Spleen (tissue), 11 donors: Measurements from ENCODE around the gene HS2ST1. TPM values are rescaled to one million over a fixed set of nuclear protein-coding genes. Genes with fewer than 3 reads are reported as not detected.

Experiments
- DNase-seq: peaks from one replicate; pipeline ENCODE4 v3.0.0-alpha.2; 2020
- H3K27ac ChIP-seq, 8 donors: fragments of 200-600 bp; sonication (generic) in 7 of 8; 1 replicate in 4 of 8; 2 replicates in 4 of 8; pipeline versions ENCODE4 v1.5.0 to v1.8.0; 2016 to 2021; ENCODE audit warnings: inconsistent platforms in 4 of 8, mild to moderate bottlenecking in 4 of 8, moderate library complexity in 1 of 8
- H3K27me3 ChIP-seq, 7 donors: fragments of 200-600 bp; sonication (generic) in 6 of 7; replicated peaks in 1 of 7; 1 replicate in 4 of 7; 2 replicates in 3 of 7; pipeline versions ENCODE4 v1.5.0 to v1.8.0; 2016 to 2021; ENCODE audit warnings: inconsistent platforms in 3 of 7, mild to moderate bottlenecking in 1 of 7
- H3K36me3 ChIP-seq, 6 donors: fragments of 200-600 bp; sonication (generic) in 5 of 6; 1 replicate in 4 of 6; 2 replicates in 2 of 6; pipeline versions ENCODE4 v1.5.0 to v1.8.0; 2016 to 2021; ENCODE audit warnings: inconsistent platforms in 2 of 6
- H3K4me1 ChIP-seq, 6 donors: fragments of 200-600 bp; sonication (generic) in 5 of 6; 1 replicate in 3 of 6; 2 replicates in 3 of 6; pipeline versions ENCODE4 v1.5.0 to v1.8.0; 2016 to 2021; ENCODE audit warnings: inconsistent platforms in 3 of 6
- H3K4me3 ChIP-seq, 8 donors: fragments of 200-600 bp; sonication (generic) in 7 of 8; 1 replicate in 4 of 8; 2 replicates in 4 of 8; pipeline versions ENCODE4 v1.5.0 to v1.8.0; 2016 to 2021; ENCODE audit warnings: inconsistent platforms in 4 of 8, mild to moderate bottlenecking in 4 of 8, moderate library complexity in 2 of 8
- H3K9me3 ChIP-seq, 8 donors: fragments of 200-600 bp; sonication (generic) in 7 of 8; 1 replicate in 4 of 8; 2 replicates in 4 of 8; pipeline versions ENCODE4 v1.5.0 to v1.8.0; 2016 to 2021; ENCODE audit warnings: inconsistent platforms in 4 of 8
- CTCF ChIP-seq, 11 experiments: fragments of 200-600 bp in 7 of 11; fragments of 450-650 bp in 4 of 11; sonication (generic) in 4 of 11; IDR thresholded peaks in 8 of 11; conservative IDR thresholded peaks in 3 of 11; 1 replicate in 7 of 11; 2 replicates in 4 of 11; pipeline versions ENCODE4 v1.4.0 to v1.8.0; 2016 to 2021; ENCODE audit warnings: antibody characterized with exemption in 11 of 11, inconsistent platforms in 4 of 11, mild to moderate bottlenecking in 1 of 11
- POLR2A ChIP-seq, 3 donors: fragments of 450-650 bp; IDR thresholded peaks; one replicate each; pipeline ENCODE4 v1.5.1; 2017; ENCODE audit warnings: antibody characterized with exemption in 3 of 3, mild to moderate bottlenecking in 1 of 3
- POLR2AphosphoS5 ChIP-seq, 3 donors: sonication (generic); formaldehyde crosslinking; IDR thresholded peaks; one replicate each; pipeline ENCODE4 v1.5.1; 2017; ENCODE audit warnings: antibody characterized with exemption in 3 of 3
- WGBS, 5 donors: extraction: QIAGEN DNeasy Blood & Tissue Kit in 3 of 5; methylation state at CpG; one replicate each; pipeline versions ENCODE4 v1.1.5 to v1.1.7; 2013 to 2018; 5-methylcytosine and 5-hydroxymethylcytosine counted together
- intact Hi-C: fragments of 100-400 bp; cut with DNase I; formaldehyde crosslinking; loops from one replicate; pipeline ENCODE4 v1.15.0; 2023; ENCODE audit warnings: low total_unique reads
- polyA plus RNA-seq, 3 donors: library from polyadenylated mRNA; stranded (reverse); fragments of 200-250 nt; gene quantifications; one replicate each; pipeline ENCODE4 v1.2.1, GENCODE V29; 2013
- total RNA-seq, 7 donors: library from RNA; depleted of rRNA in 3 of 7; stranded (reverse); fragments of >200 nt in 3 of 7; fragmentation: NEBNext Ultra II Directional in 4 of 7; extraction: Animal tissue kit (Norgen Biotek cat#: 25700) in 4 of 7; gene quantifications; one replicate each; pipeline versions ENCODE4 v1.1.0 to v1.2.1, GENCODE V29; 2016 to 2021
- donor health status: healthy with polysubstance abuse.
- donor health status: DM: no; HTN: no; CAD: no; lungs with moderate emphysema.
- donor health status: DM: no; HTN: no; CAD: no.
- donor health status: Bipolar disorder and iron deficiency.
- donor health status: healthy.
- donor health status: DM: no; HTN: no; CAD: no.
- donor health status: DM: yes; HTN: yes; CAD: no.

HS2ST1 gene
- total and polyA plus RNA-seq, 10 donors: 4.6 to 32.9 (median 22.3) TPM

GRCh38 chr1:87089070-87089736 is 174.8 kb downstream of the HS2ST1 start:
- no peak for DNase-seq
- 66 to 90% (median 67%) methylated on average over 5 of the region's 5 CpGs for WGBS, 5 donors
- Histone ChIP-seq H3K27me3 (no peaks in the 10 kb centered on the region), H3K36me3 (no peaks in the 10 kb centered on the region), H3K4me1 (peaks cover 0 to 12% (median under 1%) of the 10 kb centered on the region in 6 donors), H3K4me3 (no peak overlapping the region), H3K9me3 (no peaks in the 10 kb centered on the region), H3K27ac (no peak overlapping the region)
- TF ChIP-seq POLR2AphosphoS5 (IDR thresholded peaks at IDR 0.05): no peak
- TF ChIP-seq POLR2A (IDR thresholded peaks at IDR 0.05): no peak
- no peak for TF ChIP-seq CTCF (IDR thresholded peaks at IDR 0.05 in 8 of 11, conservative IDR thresholded peaks at IDR 0.05 in 3 of 11)
- intact Hi-C loops: no loop called here

GRCh38 chr1:87089823-87090222 is 175.4 kb downstream of the HS2ST1 start:
- TF ChIP-seq POLR2AphosphoS5 (IDR thresholded peaks at IDR 0.05) (no peak), CTCF (IDR thresholded peaks at IDR 0.05 in 8 of 11, conservative IDR thresholded peaks at IDR 0.05 in 3 of 11) (no peak), POLR2A (IDR thresholded peaks at IDR 0.05) (no peak)
- no peaks in the 10 kb centered on the region for H3K9me3 ChIP-seq
- WGBS, 5 donors: 78 to 86% (median 84%) methylated on average over 2 of the region's 2 CpGs
- intact Hi-C loops: no loop called here
- DNase-seq: no peak
- H3K27me3 ChIP-seq: no peaks in the 10 kb centered on the region
- H3K27ac ChIP-seq: no peak overlapping the region
- peaks cover 0 to 7% (median 0%) of the 10 kb centered on the region in 6 donors for H3K4me1 ChIP-seq
- no peaks in the 10 kb centered on the region for H3K36me3 ChIP-seq
- no peak overlapping the region for H3K4me3 ChIP-seq

GRCh38 chr1:87091425-87091824 is 177.0 kb downstream of the HS2ST1 start:
- H3K4me1 ChIP-seq: peaks cover 0 to 7% (median 0%) of the 10 kb centered on the region in 6 donors
- TF ChIP-seq CTCF (IDR thresholded peaks at IDR 0.05 in 8 of 11, conservative IDR thresholded peaks at IDR 0.05 in 3 of 11) (no peak), POLR2A (IDR thresholded peaks at IDR 0.05) (no peak), POLR2AphosphoS5 (IDR thresholded peaks at IDR 0.05) (no peak)
- H3K9me3 ChIP-seq: no peaks in the 10 kb centered on the region
- H3K27ac ChIP-seq: no peak overlapping the region
- H3K4me3 ChIP-seq: no peak overlapping the region
- no peaks in the 10 kb centered on the region for H3K36me3 ChIP-seq
- intact Hi-C loops: no loop called here
- 57 to 73% (median 67%) methylated on average over 2 of the region's 2 CpGs for WGBS, 5 donors
- no peaks in the 10 kb centered on the region for H3K27me3 ChIP-seq
- DNase-seq: no peak

- Histone ChIP-seq H3K4me3 (no peak overlapping the region), H3K4me1 (peaks cover 0 to 7% (median 0%) of the 10 kb centered on the region in 6 donors), H3K9me3 (no peaks in the 10 kb centered on the region), H3K27ac (no peak overlapping the region), H3K27me3 (no peaks in the 10 kb centered on the region), H3K36me3 (peaks cover 0 to 4% (median 0%) of the 10 kb centered on the region in 6 donors)
- 97 to 99% (median 97%) methylated on average over 3 of the region's 3 CpGs for WGBS, 5 donors
- no peak for TF ChIP-seq POLR2A (IDR thresholded peaks at IDR 0.05)
- no peak for TF ChIP-seq CTCF (IDR thresholded peaks at IDR 0.05 in 8 of 11, conservative IDR thresholded peaks at IDR 0.05 in 3 of 11)
- no peak for TF ChIP-seq POLR2AphosphoS5 (IDR thresholded peaks at IDR 0.05)
- intact Hi-C loops: no loop called here
- DNase-seq: no peak
Observed at GRCh38 chr1:87092846-87093245, 178.4 kb downstream of the HS2ST1 start.
